ENCODE data around the gene PPFIA2. TPM values are rescaled to one million over a fixed set of nuclear protein-coding genes. Genes with fewer than 3 reads are reported as not detected.

Gene PPFIA2
- 1 to 10 TPM in 1 of 4 donors, under 1 TPM in 3; 0.13 to 2.9 (median 0.76) TPM for total RNA-seq

GRCh38 chr12:81759190-81760051 lies at the start of gene PPFIA2:
TSS of gene PPFIA2 (minus strand) at chr12:81759350.
- no peak for TF ChIP-seq EP300 (IDR thresholded peaks at IDR 0.05)
- TF ChIP-seq POLR2AphosphoS5 (IDR thresholded peaks at IDR 0.05), result no peak
- no peak for TF ChIP-seq POLR2A (IDR thresholded peaks at IDR 0.05; ENCODE audit: low read depth)
- TF ChIP-seq, protein P1, sequence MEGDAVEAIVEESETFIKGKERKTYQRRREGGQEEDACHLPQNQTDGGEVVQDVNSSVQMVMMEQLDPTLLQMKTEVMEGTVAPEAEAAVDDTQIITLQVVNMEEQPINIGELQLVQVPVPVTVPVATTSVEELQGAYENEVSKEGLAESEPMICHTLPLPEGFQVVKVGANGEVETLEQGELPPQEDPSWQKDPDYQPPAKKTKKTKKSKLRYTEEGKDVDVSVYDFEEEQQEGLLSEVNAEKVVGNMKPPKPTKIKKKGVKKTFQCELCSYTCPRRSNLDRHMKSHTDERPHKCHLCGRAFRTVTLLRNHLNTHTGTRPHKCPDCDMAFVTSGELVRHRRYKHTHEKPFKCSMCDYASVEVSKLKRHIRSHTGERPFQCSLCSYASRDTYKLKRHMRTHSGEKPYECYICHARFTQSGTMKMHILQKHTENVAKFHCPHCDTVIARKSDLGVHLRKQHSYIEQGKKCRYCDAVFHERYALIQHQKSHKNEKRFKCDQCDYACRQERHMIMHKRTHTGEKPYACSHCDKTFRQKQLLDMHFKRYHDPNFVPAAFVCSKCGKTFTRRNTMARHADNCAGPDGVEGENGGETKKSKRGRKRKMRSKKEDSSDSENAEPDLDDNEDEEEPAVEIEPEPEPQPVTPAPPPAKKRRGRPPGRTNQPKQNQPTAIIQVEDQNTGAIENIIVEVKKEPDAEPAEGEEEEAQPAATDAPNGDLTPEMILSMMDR (IDR thresholded peaks at IDR 0.05), result no peak
- Histone ChIP-seq H3K9me3 (no peaks in the 10 kb centered on the region), H3K4me1 (peaks cover 14 to 22% (median 19%) of the 10 kb centered on the region in 4 donors), H3K27me3 (peaks cover 0 to 22% (median 0%) of the 10 kb centered on the region in 4 donors), H3K27ac (replicated peaks in 1 of 4) (no peak within 1 kb of the TSS), H3K4me3 (peak within 1 kb of the TSS; percentile 52 to 63 (median 58)), H3K36me3 (no peaks in the 10 kb centered on the region)
- WGBS, result 5% methylated on average over 34 of the region's 34 CpGs
- no peak for DNase-seq (ENCODE audit: extremely low spot score)
- intact Hi-C loops (cut with DNase I), result no loop called here

DNA sequence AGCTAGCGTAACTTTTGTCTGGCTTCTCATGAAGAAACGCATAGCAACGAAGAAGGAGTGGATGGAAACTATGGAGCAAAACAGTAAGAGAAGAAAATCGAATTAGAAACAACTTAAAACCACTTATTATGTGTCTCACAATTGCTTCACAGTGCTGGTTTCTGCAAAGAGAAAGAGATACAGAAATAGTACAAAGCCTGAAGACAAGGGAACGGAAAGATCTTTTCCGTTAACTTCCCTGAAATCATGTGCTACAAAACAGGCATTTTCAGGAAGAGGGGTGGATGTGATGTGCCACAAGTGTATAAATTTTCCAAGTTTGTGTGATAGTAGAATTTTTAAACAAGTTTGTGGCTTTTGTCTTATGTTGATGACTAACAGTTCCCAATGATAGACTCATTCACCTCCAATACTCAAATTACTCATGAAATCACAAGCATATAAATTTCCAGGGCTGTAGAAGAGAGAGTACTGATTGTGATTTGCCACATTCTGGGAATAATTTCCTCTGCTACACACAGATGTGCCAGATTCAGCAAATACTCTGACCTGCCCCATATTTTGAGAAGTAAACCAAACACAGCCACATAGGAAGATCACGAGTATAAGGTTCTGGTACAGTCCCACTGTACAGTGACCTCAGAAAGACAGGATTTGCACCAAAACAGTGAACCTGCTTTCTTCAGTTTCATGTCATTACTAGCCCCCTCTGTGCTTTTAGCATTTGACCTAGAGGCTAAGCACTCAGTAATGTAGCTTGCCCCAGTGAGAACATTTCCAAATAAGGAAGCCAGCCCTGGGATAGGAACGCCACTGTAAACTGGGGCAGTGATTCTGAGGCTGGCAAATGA lies 41.4 kb upstream of the PPFIA2 start:
- Histone ChIP-seq H3K27me3 (no peaks in the 10 kb centered on the region), H3K36me3 (no peaks in the 10 kb centered on the region), H3K4me1 (peaks cover 0 to 13% (median 10%) of the 10 kb centered on the region in 4 donors), H3K9me3 (peaks cover 0 to 3% (median 0%) of the 10 kb centered on the region in 4 donors), H3K4me3 (no peak overlapping the region), H3K27ac (replicated peaks in 1 of 4) (peak overlapping the region in 3 of 4 donors; percentile 45 to 53 (median 52))
- WGBS, result 67% methylated on average over 8 of the region's 8 CpGs
- no peak for DNase-seq (ENCODE audit: extremely low spot score)
- no peak for TF ChIP-seq POLR2A (IDR thresholded peaks at IDR 0.05; ENCODE audit: low read depth)
- TF ChIP-seq, protein P1 (IDR thresholded peaks at IDR 0.05), result no peak
- TF ChIP-seq POLR2AphosphoS5 (IDR thresholded peaks at IDR 0.05), result no peak
- TF ChIP-seq EP300 (IDR thresholded peaks at IDR 0.05), result no peak
- intact Hi-C loops (cut with DNase I), result no loop called here

DNA sequence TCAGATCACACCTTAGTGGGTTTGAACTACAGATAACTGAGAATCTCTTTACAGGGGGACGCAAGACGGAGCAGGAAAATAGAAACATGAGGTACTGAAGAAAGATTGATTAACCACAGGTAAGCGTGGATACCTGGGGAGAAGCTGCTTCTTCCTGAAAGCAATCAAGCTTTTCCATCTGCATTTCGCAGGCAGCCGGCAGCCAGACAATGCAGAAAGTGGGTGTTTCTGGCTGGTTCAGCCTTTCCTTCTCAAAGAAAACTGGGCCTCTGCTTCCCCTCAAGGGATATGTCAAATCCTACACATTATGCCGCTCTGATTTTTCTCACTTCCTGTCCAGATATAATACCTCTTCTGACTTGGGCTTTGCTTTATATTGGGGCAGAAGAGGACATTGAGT lies 39.1 kb upstream of the PPFIA2 start:
- H3K4me3 ChIP-seq, result no peak overlapping the region
- no peaks in the 10 kb centered on the region for H3K9me3 ChIP-seq
- intact Hi-C loops (cut with DNase I), result no loop called here
- H3K27ac ChIP-seq (replicated peaks in 1 of 4), result no peak overlapping the region
- no peaks in the 10 kb centered on the region for H3K27me3 ChIP-seq
- no peak for TF ChIP-seq POLR2AphosphoS5 (IDR thresholded peaks at IDR 0.05)
- no peak for DNase-seq (ENCODE audit: extremely low spot score)
- 69% methylated on average over 6 of the region's 6 CpGs for WGBS
- H3K36me3 ChIP-seq, result no peaks in the 10 kb centered on the region
- H3K4me1 ChIP-seq, result peaks cover 0 to 13% (median 10%) of the 10 kb centered on the region in 4 donors

DNA sequence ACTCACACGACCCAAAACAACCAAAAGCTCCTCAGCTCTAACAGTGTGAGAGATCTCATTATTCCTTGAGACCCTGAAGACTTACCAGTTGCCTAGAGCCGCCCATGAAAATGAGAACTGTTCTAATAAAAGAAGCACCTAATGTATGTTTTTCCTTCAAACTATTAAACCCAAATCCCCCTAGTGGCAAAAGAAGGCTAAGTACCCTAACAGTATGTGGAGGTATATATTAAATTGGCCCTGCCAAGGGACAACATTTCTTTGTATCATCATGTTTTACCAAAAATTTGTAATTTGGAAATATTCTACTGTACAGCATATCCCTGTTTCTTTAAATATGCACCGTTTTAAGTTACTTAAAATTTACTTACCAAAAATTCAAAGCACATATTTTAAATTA lies 38.0 kb upstream of the PPFIA2 start:
- intact Hi-C loops (cut with DNase I), result no loop called here
- no peak overlapping the region for H3K4me3 ChIP-seq
- no peak overlapping the region for H3K27ac ChIP-seq (replicated peaks in 1 of 4)
- H3K27me3 ChIP-seq, result no peaks in the 10 kb centered on the region
- H3K9me3 ChIP-seq, result no peaks in the 10 kb centered on the region
- H3K4me1 ChIP-seq, result peaks cover 0 to 13% (median 10%) of the 10 kb centered on the region in 4 donors
- 48% methylated on average over 3 of the region's 3 CpGs for WGBS
- TF ChIP-seq POLR2AphosphoS5 (IDR thresholded peaks at IDR 0.05), result no peak
- TF ChIP-seq, protein P1 (IDR thresholded peaks at IDR 0.05), result peak in 1 of 3 experiments; percentile 15
- no peak for DNase-seq (ENCODE audit: extremely low spot score)
- H3K36me3 ChIP-seq, result no peaks in the 10 kb centered on the region

GRCh38 chr12:81792666-81793065 lies 33.5 kb upstream of the PPFIA2 start:
- no peak overlapping the region for H3K27ac ChIP-seq (replicated peaks in 1 of 4)
- intact Hi-C loops (cut with DNase I), result no loop called here
- TF ChIP-seq POLR2AphosphoS5 (IDR thresholded peaks at IDR 0.05) (no peak), POLR2A (IDR thresholded peaks at IDR 0.05; ENCODE audit: low read depth) (no peak), EP300 (IDR thresholded peaks at IDR 0.05) (no peak)
- TF ChIP-seq, protein P1 (IDR thresholded peaks at IDR 0.05), result no peak
- no peaks in the 10 kb centered on the region for H3K4me1 ChIP-seq
- no peak overlapping the region for H3K4me3 ChIP-seq
- WGBS, result 78% methylated on average over 2 of the region's 2 CpGs
- H3K36me3 ChIP-seq, result no peaks in the 10 kb centered on the region
- no peaks in the 10 kb centered on the region for H3K9me3 ChIP-seq
- H3K27me3 ChIP-seq, result no peaks in the 10 kb centered on the region
- no peak for DNase-seq (ENCODE audit: extremely low spot score)

All from esophagus muscularis mucosa (tissue), 4 donors.